CD4-positive, alpha-beta T cell treated with Interleukin-12 subunit alpha and Interleukin-12 subunit beta, for 1 hour (primary cell): ENCODE data around the gene SLC25A22.

ENCODE experiments used
- DNase-seq: peaks from one replicate; pipeline ENCODE4 v3.0.0-alpha.2; 2020

The SLC25A22 gene

GRCh38 chr11:742571-743201 lies 55.4 kb downstream of the SLC25A22 start:
- no peak for DNase-seq

- DNase-seq, result no peak
Measured at GRCh38 chr11:742156-742546, 55.9 kb downstream of the SLC25A22 start.
